KBM-7 (cell line): ENCODE measurements around the gene RFWD3.

Experiments used
- DNase-seq: peaks from one replicate; pipeline ENCODE4 v3.0.0-alpha.2; 2015
- in situ Hi-C: fragments of 300-500 bp; cut with MboI; formaldehyde crosslinking; loops from 2 replicates; pipeline ENCODE4 v1.14.3; 2020; ENCODE audit warnings: low sequenced_read_pairs, low pct_unique_long_range_greater_than_20kb, mixed read lengths

RFWD3 gene

DNA sequence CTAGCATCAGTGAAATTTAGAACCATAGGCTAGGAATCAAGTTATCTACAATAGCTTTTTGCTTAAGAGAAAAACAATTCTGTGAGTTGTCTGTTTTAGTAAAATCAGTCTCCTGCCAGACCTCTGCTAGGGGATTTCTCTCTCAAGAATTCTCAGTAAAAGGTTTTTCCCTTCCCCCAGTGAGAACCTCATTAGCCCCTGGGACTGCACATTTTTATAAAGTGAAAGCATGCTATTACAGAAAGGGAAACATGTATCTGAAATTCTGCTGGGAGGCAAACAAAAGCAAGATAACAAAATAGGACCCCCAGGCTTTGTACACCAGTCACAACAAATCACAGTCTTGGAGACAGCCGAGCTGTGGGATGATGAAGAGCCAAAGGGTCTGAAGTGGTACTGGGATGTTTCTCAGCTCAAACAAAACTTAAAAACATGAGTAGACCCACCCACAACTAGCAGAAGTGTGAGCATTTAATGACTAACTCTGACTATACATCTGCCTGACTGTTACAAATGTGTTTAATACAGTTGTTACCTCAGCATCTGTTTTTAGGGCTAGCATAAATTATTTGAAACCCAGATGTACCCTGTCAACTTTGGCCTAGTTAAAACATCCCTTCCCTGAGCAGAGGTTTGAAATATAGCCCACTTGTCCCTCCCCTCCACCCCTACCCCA lies 39.8 kb downstream of the RFWD3 start:
- in situ Hi-C loops, result no loop called here
- no peak for DNase-seq

DNA sequence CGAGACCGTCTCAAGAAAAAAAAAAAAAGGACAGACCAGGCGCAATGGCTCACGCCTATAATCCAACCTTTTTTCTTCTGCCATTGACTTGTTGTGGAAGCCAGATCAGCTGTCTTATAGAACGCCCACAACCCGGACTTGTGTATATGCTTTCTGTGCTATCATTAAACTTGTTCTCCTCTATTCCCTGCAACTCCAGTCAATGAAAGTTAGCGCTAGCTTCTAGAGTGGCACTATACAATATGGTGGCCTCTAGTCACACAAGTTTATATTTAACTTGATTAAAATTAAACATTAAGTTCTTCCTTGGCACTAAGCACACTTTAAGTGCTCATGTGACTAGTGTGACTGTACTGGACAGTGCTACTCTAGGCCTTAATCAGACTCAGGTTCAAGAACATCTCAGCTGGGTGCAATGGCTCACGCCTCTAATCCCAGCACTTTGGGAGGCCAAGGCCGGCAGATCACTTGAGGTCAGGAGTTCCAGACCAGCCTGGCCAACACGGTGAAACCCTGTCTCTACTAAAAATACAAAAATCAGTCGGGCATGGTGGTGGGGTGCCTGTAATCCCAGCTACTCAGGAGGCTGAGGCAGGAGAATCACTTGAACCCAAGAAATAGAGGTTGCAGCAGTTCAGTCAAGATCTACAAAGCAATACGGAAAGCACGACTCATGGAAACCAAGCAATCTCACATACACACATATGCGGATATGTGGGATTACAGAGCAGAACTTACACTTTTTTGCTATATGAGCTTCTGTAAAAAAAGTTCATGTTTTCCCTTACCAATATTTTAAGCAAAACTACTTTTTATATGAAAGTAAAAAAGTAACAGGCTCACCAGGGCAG lies 41.0 kb downstream of the RFWD3 start:
- no peak for DNase-seq
- in situ Hi-C loops, result no loop called here

DNA sequence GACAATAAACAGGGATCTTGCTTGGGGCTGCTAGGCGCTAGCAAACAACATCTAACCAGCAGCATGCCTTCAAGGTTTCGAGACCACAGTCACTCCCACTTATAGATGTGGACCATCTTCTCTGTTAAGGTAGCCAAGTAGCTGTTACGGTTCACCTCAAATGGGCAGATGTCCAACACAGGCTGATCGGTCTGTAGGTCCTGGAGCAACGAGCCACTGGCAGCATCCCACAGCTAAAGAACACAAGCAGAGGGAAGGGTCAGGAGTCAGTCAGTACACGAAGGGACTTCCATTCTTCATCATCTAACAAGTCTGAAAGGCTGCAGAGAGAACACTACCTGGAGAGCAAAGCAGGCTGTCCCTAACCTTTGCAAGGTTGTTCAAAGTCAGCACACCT lies 42.8 kb downstream of the RFWD3 start:
- no peak for DNase-seq
- in situ Hi-C loops, result no loop called here

DNA sequence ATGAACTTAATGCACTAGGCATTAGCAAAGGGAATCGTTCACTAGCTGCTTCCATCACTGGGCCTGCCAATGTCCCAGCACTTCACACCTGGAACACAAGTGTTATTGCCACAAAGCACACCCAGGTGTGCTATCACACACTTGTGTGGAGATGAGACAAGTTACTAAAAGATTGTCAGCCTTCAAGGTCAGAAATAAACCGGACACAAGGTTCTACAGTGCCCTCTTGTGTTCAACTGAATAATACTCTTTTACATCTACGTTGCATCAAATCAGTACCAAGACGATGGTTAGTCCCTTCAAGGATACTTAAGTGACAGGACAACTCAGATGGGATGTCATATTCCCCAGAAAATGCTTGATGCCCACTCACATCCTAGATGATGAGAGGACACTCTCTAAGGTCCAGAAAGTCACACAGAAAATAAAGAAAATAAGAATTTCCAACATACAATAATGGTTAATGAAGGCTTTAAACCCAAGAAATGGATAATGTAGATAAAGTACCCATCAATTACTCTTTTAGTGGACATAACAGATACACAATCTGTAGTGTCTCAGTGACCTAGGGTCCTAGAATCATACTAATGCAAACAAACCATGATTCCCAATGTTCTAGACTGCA lies 43.4 kb downstream of the RFWD3 start:
- in situ Hi-C loops, result no loop called here
- DNase-seq, result peak; percentile 63

DNA sequence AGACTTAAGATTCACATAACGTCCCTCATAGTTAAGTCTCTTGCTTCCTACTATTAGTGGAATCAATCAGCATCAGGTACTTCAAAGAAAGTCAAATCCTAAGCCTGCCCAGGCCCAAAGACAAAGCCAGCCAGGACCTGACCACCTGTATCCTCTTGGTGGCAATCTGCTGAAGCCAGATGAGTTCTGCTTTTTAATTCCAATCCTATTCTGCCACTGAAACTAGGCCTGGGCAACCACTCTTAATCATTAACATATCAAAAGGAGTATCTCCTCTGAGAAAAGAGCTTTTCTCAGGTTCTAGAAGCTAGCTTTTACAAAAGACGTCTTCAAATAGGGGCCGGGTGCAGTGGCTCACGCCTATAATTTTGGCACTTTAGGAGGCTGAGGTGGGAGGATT lies 44.7 kb downstream of the RFWD3 start:
- in situ Hi-C loops, result no loop called here
- DNase-seq, result no peak

DNA sequence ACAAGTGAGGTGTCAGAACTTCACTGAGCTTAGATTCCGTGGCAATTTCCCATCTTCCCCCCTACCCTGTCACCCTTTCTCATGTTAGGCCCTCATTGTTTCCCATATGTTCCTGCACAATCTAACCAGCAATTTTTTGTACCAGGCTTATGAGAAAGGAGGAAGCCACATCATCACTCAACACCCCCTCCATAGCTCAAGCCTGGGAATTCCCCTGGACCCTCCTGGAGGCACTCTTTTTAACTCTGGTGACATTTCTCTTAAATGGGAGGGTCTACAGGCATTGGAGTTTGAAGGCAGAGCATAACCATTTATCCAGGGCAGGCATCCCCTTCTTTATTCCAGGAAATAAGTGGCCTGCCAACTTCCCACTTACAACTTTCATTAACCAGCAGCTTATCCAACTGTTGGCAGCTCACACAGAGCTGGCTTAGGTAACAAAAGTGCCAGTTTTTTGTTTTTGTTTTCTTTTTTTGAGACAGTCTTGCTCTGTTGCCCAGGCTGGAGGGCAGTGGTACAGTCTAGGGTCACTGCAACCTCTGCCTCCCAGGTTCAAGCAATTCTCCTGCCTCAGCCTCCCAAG lies 49.4 kb downstream of the RFWD3 start:
- in situ Hi-C loops, result no loop called here
- DNase-seq, result no peak

DNA sequence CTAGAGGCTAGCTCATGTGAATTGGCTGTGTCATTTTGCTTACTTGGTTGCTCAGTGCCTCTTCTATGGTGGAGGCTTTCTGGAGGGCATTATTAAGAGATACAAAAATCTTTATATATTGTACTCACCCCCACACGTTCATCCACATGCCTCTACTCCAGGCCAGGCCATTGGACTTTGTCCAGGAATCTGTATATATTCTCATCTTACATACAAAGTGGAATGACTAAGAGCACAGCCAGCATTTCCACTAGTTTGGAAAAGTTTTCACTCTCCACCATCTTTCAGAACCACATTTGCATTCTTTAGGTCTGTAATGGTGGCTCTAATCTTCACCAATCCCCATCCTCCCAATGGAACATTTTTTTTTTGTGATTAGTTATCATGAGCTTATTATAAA lies 55.0 kb downstream of the RFWD3 start:
- in situ Hi-C loops, result no loop called here
- no peak for DNase-seq

DNA sequence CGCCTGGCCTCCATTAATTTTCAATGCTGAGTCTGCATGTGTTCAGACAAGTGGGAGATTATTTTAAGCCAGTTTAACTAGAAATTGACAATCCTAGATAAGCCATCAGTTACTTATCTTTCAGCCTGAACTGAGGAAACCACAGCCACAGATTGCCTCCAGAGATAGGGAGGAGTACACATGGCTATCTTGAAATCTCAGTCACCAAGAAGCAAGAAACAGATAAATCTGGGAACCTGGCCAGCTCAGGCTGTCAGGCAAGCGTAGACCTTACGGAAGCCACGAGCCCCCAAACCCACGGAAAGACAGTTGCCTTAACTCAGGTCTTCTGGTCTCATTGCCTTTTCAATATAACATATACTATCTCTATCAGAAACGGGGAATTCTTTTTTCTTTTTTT lies 57.7 kb downstream of the RFWD3 start:
- peak; percentile 95 for DNase-seq
- in situ Hi-C loops, result no loop called here

DNA sequence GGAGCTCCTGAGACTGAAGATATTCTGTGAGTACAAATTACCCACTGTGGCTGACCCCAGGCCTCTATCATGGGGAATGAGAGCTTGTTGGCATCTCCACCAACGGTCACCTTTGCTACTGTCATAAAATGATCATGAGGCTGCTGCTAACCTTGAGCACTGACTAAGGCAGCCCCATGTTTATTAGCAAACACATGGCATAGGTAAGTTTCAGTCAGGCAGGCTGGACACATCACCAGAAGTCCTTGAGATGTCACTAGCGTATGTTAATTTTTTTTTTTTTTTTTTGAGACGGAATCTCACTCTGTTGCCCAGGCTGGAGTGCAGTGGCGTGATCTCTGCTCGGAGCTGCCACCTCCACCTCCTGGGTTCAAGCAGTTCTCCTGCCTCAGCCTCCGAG lies 58.3 kb downstream of the RFWD3 start:
- in situ Hi-C loops, result no loop called here
- DNase-seq, result no peak

DNA sequence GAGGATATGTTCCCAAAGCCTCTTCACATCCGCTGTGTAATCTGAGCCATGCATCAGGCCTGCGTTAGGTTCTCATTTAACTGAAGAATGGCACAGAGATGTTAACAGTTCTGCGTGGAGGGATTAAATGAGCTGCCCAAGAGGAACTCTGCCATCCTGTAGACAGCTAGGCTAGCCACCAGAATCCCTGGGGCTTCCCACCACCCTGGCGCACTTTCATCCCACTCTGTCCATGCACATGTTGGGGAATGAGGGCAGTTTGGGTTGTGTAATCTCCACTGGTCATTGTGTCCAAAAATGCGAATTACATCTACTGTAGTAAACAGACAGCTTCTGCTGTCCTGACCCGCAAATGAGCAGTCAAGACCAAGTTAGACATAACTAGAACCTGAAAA lies 58.7 kb downstream of the RFWD3 start:
- no peak for DNase-seq
- in situ Hi-C loops, result no loop called here

DNA sequence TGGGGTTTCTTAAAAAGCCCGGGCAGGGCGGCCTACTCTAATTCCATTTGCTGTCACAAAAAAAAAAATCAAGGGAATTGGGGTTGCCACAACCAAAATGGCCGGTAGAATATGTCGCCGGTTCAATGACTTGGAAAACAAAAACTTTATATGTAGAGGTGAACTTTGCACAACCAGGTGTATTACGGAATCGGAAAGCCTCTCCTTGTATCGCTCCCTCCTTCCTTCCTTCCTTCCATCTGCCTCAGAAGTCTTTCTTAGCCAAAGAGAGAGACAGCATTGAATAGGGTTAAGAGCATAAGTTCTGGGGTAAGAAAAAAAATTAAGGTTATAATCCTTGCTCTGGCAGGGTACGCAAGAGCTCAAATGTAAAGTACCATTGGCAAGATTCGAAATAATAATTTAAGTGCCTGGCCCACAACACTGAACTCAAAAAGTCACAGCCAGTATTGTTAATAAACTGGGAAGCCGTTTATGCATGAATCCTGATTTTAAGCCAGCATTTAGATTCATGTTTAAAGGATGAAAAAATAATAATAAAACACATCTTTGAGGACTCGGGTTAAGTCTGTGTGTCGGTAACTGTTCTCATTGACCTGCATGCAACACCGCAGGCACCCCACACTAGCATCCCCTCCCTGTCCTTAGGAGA lies 59.2 kb downstream of the RFWD3 start:
- no peak for DNase-seq
- in situ Hi-C loops, result no loop called here

DNA sequence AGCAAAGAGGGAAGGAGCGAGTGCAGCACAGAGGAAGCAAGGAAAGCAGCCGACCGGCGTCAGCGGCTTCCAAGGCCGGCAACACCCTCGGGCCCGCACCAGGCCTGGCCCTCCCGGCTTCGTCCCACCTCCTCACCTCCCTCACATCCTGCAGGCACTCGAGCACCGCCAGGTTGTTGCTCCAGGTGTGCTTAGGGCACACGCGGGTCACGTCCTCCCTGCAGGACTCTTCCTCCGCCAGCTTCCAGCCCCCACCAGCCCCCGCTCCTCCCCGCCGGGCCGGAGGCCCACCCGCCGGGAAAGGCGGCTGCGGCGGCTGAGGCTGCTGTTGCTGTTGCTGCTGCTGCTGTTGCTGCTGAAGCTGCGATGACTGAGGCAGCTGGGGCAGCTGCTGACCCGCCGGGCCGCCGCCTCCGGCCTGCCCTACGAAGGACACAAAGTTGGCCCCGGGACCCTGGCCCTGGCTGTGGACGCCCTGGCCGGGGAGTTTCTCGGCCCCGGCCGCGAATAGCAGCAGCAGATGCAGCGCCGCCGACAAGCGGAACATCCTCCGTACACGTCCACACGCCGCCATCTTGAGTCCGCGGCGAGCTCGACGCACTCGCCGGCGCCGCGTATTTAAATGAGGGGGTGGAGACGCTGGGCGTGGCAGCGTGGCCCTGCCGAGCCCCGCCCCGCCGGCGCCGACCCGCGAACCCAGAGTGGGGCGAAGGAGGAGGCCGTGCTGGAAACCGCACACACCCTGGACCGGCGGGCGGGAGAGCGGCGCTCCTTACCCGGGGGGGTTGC lies 60.0 kb downstream of the RFWD3 start, which contains the start of gene GLG1:
Gene GLG1, minus strand, starts transcription at position 594 of the 789 bp plus-strand sequence. Its CDS starts 20 bp downstream, at position 574.
- peak; percentile 92 for DNase-seq
- in situ Hi-C loops, result no loop called here

DNA sequence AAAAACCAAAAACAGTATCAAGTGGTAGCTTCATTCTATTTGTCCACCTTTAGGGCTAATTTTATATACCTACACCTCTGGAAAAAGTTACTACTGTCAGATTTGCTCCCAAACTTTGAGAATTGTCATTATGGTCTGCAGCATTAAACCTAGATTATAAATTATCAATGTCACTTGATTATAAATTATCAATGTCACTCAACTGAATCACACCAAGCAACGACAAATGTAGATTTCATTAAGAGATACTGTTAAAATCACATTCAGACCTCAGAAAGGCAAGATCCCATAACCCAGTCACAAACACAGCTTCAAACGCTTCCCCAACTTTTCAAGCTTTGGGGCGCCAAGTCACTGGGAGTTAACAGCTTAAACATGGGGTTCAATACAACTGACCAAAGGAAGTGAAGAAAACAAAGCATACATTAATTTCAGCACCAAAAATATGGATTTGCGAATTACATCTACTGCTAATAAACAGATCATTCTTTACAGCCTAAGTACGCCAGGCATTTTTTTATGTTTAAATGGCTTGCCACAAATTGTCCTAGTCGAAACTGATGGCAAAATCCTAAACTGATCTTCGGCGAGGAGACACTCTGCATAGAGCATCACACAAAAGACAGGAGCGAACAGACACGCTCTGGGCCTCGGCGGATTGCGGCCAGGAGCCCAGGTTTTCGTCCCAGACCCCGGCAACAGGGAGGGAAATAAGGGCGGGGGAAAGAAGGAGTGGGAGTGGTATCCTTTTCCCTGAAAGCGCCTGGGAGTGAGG lies 60.7 kb downstream of the RFWD3 start:
- DNase-seq, result no peak
- in situ Hi-C loops, result no loop called here

DNA sequence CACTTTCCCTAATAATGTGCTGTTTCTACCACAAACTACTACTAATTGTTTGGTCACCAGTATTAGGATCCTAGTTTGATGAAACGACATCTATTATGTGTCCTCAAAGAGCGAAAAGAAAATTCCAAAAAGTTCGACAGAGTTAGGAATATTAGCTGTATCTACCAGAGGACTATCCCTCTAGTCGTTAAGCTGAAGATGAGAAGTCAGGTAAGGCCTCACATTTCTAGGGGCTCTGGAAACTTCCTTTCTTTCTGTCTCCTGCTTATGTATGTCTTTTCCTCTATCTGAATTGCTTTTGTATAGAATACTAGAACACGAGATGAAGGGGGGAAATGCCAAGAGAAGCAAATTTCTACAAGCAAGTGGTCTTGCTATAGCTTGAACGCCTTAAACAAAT lies 61.3 kb downstream of the RFWD3 start:
- no peak for DNase-seq
- in situ Hi-C loops, result no loop called here

DNA sequence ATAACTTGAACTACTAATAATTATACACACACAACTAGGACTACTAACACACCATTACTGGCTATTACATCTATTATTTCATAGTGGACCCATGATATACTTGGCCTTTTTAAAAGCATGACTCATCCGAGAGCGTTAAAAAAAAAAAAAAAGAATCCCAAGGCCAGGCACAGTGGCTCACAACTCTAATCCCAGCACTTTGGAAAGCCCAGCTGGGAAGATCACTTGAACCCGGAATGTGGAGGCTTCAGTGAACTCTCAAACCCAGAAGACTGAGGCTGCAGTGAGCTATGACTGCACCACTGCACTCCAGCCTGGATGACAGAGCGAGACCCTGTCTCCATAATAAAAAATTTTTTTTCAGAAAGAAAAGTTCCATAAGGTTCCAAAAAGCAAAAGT lies 62.8 kb downstream of the RFWD3 start:
- no peak for DNase-seq
- in situ Hi-C loops, result no loop called here

DNA sequence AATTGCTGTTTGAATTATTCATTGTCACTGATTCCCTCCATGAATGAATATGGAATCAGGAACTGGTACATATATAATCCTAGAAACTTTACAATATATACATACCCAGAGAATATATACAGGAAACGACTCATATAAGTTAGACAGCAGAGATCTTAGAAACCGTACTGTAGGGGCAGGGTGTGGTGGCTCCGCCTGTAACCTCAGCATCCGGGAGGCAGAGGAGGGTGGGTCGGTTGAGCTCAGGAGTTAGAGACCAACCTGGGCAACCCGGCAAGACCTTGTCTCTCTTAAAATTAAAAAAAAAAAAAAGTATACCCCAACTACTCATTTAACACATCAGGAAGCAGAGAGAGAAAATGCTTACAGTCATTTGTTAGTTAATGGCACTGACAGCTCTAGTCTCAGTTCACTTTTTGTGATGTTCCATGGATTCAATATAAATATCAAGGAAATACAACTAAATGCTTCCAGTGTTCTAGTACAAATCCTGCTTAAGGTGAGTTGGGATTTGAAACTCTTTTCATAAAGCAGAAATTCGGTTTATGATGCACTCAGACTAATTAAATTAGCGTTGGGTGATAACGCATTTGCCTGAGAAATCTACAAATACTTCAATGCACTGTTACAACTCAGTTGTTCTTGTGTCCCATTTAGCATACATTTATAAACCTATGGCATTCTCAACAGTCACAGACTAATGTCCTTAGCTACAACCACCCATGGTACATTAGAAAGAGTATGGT lies 65.4 kb downstream of the RFWD3 start:
- in situ Hi-C loops, result no loop called here
- peak; percentile 24 for DNase-seq

DNA sequence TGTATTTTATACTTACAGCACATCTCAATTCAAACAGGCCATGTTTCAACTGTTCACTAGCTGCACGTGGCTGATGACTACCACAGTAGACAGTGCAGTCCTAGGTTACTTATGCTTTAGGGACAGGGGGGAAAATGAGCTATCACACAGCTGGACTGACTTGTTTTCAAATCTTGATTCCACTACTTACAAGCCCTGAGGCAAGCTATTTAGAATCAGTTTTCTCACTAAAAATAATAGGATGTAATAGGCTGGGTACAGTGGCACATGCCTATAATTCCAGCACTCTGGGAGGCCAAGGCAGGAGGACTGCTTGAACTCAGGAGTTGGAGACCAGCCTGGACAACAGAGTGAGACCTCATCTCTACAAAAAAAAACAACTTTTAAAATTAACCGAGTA lies 70.1 kb downstream of the RFWD3 start:
- in situ Hi-C loops, result no loop called here
- DNase-seq, result no peak
